IPS-18c (cell line): ENCODE measurements around the gene SYTL4.

Source experiments
- H3K4me3 ChIP-seq: 2 replicates; pipeline ENCODE4 v1.7.0; 2013; ENCODE audit warnings: low read depth, mild to moderate bottlenecking, low read length, moderate library complexity; ENCODE audit not compliant: insufficient read depth
- H3K9me3 ChIP-seq: one replicate; pipeline ENCODE4 v1.6.1; 2013; ENCODE audit warnings: mild to moderate bottlenecking, low read length, moderate library complexity; ENCODE audit not compliant: control insufficient read depth, insufficient read depth

The SYTL4 gene

DNA sequence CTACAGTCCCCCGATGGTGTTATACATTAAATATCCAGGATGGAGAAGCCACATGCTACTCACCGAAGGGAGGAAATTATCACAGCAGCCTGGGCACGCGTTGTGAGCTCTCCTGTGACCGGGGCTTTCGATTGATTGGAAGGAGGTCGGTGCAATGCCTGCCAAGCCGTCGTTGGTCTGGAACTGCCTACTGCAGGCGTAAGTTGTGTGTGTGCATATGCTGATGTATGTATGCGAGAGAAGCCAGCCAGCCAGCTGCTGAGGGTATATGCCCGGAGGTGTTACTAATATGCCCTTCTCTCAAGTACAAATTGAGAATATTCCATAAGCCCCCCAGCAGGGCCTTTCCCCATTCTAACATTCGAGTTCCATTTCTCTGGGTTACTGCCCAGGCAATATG lies 69.8 kb downstream of the SYTL4 start:
- H3K9me3 ChIP-seq: no peaks in the 10 kb centered on the region
- no peak overlapping the region for H3K4me3 ChIP-seq

DNA sequence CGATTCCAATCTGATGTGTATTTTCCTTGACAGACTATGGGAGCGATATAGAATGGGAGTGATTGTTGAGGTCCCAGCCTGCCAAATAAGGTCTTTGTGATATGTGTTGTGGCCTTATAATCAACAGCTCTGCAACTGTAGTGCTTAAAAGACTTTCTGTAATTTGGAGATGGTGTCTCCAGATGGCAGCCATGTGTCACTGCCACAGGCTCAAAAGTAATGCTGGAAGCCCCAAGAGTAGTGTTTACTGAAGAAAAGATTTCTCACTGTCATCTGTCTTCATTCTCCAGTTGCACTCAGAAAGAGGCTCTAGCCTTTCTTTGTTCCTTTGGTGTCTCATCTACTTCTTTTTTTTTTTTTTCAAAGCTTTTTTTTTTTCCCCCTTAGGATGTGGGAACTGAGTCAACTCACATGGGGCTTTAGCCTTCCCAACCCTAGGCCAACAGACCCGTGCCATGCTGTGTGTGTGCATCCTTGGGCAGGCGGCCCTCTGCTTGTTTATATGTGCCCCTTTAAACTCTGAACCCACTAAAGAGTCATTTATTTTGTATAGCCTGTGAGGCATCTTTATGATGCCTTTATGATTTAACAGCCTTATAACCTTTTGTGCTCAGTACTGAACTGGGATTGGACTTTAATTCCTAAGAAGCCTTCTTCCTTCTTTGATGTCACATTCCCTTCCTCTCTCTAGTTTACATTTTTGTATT lies 72.3 kb downstream of the SYTL4 start:
- no peak overlapping the region for H3K4me3 ChIP-seq

DNA sequence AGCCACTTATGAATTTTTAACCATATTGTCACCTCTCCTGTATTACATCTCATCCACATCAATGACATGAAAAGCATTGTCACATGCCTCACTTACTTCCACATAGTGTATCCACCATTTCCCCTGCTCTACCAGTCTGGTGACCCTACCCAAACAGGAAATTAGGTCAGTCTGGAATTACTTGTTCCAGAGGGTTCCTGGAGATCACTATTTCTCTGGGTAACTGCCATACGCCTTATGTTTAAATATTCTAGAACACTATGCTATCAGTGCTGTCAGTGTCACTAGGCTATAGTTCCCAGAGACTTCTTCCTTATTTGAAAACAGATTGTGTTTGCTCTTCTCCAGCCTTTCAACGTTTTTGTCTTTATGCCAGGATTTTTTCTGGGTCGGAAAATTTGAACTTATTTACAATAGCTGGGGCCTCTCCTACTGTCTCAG lies 73.0 kb downstream of the SYTL4 start:
- Histone ChIP-seq H3K4me3 (no peak overlapping the region), H3K9me3 (no peaks in the 10 kb centered on the region)

More for the DNA sequence above, 72.3 kb downstream of the SYTL4 start:
- H3K9me3 ChIP-seq: no peaks in the 10 kb centered on the region

DNA sequence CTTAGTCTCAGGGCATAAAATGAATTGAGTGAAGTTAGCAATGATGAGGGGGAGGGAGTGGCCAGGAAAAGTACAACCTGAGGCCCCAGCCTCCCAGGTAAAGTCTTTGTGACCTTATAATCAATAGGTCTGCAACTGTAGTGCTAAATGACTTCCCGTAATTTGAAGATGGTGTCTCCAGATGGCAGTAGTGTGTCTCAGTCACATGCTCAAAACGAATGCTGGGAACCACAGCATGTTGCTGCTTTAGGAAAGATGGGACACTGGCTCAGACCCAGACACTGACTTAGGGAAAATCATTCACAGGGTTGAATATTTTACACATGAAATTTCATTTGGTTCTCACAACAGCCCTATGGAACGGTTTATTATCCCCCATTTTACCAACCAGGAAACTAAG lies 77.7 kb downstream of the SYTL4 start:
- H3K9me3 ChIP-seq: no peaks in the 10 kb centered on the region
- no peak overlapping the region for H3K4me3 ChIP-seq

DNA sequence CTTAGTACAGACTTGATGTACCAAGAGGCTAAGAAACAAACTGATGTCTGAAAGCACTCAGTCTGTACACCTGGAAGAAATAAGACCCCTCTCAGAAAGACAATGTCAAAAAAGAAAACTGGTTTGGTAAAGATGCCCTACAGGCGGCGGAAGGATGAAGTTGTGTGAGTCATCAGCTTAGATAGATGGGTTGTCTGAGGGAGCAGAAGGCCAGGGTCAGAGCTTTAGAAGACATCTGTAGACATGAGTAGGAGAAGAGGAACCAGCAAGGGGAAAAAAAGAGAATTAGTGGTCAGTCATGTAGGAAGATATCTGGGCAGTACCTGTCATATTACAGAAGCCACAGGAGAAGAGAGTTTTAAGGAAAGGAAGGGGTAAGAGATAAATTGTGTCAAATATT lies 79.7 kb downstream of the SYTL4 start:
- Histone ChIP-seq H3K9me3 (no peaks in the 10 kb centered on the region), H3K4me3 (no peak overlapping the region)

DNA sequence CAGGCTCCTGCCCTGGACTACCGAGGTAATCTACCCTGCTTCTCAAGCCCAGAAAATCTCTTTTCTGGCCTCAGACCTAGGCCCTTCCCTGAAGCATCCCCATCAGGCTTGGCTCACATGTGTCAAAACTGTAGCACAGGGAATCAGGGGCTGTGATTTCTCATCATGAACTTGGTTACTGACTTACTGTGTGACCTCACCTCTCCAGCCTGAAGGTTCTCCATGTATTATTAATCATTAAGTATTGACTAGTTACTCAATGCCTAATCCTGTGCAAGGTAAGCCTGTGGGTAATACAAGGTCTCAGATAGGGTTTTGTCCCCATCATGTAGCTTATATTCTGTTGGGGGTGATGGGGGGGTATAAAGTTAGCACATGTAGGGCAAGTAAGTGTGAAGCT lies 81.1 kb downstream of the SYTL4 start:
- H3K4me3 ChIP-seq: no peak overlapping the region
- no peaks in the 10 kb centered on the region for H3K9me3 ChIP-seq

DNA sequence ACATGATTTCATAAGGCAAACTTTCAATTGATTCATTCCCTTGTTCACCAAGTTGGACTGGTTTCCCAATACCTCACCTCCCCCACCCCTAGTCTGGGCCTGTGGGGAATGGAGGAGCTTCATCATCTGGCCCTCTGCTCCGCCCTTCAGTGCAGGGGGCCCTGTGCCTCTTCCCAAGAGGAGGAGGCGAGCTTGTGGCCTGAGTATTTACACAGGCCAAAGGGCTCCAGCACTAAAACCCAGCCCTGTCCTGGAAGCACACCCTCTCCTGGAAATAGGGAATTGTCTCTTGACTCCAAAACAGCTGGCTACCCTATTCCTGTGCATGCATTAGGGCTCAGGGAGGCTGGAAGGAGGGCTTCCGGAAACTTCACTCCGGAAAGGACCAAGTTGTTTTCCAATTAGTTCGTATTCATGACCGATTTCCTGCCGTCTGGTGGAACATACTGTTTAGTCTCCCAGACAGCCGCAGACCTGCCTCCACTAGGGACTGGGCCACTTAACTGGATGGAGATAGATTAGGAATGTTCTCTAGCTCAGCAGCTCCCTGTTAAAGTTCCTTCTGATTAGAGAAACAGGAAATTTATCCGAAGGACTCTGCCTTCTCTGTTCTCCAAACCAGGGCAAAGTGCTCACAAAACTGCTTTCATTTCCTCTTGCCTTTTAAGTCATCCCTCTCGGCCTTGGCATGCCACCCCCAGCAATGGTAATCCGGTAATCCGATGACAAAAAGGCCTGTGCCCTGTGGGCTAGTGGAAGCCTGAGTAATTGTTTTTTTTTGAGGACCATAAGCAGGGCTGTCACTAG lies 82.2 kb downstream of the SYTL4 start:
- peak overlapping the region; percentile 1; the same call in 1 of the 2 replicates for H3K4me3 ChIP-seq
- no peaks in the 10 kb centered on the region for H3K9me3 ChIP-seq

DNA sequence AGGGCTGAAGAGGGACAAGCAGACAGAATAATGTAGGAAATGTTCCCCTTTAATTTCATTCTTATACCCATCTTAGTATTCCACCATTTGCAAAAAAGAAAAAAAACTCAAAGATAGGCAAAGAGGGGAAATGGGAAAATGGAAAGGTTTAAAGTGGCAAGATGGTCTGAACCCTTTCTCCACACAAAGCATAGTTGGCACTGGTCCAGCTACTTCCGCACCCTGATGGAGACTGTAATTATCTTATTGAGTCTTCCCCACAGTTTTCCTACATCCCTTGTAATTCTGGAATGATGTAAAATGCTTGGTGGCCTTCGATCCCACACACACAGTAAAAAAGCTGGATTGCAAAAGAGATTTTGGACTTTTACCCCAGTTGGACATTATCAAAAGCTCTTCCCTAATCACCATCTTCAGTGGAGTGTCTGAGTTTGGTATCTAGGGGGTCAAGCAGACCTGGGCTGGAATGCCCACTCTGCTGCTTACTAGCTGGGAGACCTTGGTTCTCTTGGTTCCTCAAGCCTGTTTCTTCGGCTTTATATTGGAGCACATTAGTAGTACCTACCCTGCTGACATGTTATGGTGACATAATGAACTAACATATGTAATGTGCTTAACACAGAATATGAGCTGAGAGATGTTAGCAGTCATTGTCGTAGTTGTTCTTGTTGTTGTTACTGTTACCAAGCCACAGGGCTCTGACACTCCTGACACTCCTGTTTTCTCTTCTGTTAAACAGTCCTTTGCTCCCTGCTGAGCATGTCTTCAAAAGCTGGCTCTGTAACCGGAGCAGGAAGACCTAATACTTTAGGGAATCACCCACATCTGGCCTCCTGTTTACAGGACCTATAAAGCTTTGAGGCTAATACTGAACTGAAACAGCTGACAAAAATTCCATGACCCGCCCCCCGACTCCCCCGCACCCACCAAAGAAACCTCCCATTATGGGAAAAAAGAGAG lies 83.2 kb downstream of the SYTL4 start:
- no peaks in the 10 kb centered on the region for H3K9me3 ChIP-seq
- H3K4me3 ChIP-seq: no peak overlapping the region; the same call in 1 of the 2 replicates

DNA sequence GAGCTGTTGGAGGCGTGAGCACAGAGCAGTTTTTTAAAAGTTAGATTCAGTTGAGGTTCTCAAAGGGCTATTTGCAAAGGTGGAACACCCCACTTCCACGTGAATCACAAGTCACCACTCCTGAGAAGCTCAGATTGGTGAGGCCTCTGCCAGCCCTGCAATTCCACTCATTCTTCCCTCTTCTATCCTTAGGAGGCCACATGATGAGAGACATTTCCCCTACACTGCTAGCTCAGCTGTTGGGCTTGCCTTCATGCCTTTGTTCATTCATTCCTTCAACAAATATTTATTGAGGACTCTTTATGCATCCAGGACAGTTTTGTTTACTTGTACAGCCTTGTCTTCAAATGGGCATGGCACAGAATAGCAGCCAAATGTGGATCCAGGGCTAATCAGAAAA lies 84.2 kb downstream of the SYTL4 start:
- Histone ChIP-seq H3K4me3 (no peak overlapping the region), H3K9me3 (no peaks in the 10 kb centered on the region)

DNA sequence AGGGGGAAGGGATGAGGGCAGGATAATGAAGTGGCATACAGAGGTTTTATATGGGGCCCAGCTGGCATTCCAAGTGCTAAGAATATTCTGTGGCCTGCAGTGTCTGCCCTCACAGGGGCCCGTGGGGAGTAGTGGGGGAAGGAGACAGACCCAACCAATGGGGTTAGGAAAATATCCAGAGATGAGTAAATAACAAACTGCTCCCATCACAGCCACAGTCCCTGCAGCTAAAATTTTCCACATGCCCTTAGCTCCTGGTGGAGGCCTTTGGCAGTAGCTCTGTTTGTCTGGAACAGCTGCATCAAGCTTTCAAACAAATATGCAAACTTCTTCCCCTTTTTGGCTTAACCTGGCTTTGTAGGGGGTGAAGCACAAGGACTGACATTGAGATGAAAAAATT lies 84.8 kb downstream of the SYTL4 start:
- no peaks in the 10 kb centered on the region for H3K9me3 ChIP-seq
- H3K4me3 ChIP-seq: no peak overlapping the region

DNA sequence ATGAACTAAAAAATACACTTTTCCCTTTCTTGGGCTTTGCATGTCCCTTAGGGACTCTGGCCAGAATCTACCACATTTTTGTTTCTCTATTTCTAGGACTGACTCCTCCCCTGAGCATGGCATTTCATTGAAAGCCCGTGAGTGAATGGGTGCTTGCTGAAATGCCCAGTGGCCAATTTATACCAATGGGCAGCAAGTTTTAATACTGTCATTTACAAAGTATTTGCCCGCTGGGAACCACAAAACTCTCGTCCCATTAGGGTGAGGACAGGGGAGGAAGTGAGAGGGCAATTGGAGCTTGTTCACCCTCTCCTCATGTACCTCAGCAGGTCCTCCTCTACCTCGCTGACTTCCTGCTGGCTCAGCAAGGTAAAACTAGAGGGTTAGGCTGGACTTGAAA lies 86.8 kb downstream of the SYTL4 start:
- Histone ChIP-seq H3K4me3 (no peak overlapping the region), H3K9me3 (no peaks in the 10 kb centered on the region)

DNA sequence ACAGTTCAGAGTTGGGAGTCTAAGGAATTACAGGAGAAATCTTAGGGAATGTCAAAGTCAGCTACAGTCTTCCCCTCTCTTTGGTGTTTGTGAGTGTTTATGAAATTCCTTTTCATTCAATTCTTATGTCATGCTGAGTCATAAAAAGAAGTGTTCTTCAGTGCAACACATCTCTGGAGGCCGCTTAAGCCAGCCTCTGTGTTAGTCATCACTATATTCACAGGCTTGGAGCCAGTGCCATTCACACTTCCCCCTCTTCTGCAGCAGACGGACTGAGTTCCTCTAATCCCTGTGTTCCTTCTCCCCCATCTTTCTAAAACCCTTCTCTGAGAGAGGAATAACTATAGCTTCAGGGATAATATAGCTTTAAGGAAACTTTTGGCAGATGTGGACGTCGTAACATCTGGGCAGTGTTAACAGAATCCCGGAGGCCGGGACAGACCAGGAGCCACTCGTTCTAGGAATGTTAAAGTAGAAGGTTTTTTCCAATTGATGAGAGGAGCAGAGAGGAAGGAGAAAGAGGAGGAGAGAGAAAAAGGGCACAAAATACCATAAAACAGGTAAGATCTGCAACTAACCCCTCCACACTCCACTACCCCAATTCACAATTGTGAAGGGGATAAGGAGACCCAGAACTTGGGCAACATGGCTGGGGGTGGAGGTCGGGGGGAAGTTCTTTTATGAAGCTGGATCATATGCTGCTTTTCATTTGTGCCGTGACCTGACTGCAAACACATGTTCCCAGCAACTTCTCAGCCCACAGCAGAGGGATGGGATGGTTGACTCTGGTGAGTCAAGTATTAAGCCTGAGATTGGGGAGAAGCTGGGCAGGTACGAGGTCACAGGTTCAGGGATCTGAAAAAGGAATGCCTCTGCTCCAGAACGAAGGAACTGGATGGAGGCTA lies 87.7 kb downstream of the SYTL4 start, which contains the start of gene SRPX2:
SRPX2 (plus strand) TSS at position 244 of the 905 bp plus-strand sequence. CDS start 2,124 bp downstream, outside the sequence.
- Histone ChIP-seq H3K9me3 (no peaks in the 10 kb centered on the region), H3K4me3 (no peak within 1 kb of the TSS)

DNA sequence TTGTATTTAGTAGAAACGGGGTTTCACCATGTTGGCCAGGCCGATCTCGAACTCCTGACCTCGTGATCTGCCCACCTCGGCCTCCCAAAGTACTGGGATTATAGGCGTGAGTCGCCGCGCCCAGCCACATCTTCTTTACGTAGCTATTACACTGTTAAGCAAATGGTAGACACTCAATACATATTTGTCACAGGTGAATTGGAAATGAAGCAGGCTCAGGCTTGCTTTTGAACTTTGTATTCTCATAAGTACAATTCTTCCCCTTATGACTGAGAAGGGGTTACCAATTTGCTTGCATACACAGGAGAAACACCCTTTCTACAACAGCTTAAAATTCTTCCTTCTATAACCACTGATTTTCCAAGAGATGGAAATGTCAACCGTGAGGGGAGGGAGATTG lies 88.7 kb downstream of the SYTL4 start:
- no peaks in the 10 kb centered on the region for H3K9me3 ChIP-seq
- no peak overlapping the region for H3K4me3 ChIP-seq

DNA sequence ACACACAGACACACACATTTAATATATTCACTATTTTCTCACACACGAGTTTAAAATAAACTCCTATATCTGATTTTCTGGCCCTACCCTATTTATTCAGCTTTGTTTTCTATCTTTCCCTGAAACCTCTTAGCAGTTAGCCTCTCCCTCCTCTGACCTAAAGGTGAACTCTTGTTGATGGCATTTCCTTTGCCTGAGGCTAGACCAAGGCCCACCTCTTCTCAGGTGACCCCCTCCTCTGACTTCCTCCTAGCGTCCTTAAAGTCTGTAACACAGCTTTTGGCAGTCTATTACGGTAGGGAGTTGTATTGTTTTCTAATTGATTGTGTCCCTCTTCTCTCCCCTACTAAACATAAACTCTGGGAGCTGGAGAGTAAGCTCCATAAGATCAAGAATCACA lies 89.6 kb downstream of the SYTL4 start:
- Histone ChIP-seq H3K9me3 (peaks cover 3% of the 10 kb centered on the region), H3K4me3 (no peak overlapping the region)

DNA sequence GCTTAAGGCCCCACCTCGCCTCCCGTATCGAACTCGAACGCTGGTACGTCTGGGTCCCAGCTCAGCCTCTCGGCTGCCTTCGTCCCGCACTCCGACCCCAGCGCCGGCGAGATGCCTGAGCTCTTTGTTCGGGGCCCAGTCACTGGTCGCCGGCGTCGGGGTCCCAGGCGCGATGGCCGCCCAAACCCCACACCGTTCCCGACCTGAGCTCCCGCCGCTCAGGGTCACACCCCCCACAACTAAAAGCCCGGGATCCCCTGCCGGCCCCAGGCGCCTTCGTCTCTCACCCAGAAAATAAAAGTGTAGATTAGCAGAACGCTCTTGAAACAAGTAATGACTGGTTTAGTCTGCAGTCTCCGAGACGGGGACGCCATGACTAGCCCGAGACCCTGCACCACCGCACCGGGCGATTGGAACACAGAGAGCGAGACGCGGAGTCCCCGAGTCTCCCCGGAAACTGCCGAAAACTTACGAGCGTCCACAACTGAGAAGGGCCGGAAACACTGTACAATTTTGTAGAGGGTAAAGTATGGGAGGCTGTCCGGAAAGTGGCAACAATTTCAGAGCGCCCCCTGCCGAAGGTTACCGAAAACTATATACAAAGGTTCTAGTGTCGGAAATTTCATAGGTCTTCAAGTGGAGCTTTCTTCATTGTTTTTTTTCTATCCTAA lies 95.5 kb downstream of the SYTL4 start, which contains the start of gene TSPAN6:
TSPAN6 (minus strand) TSS at position 486 of the 671 bp plus-strand sequence; CDS start at position 374, 112 bp downstream.
- peaks cover 5% of the 10 kb centered on the region for H3K9me3 ChIP-seq
- peak within 1 kb of the TSS; percentile 71 for H3K4me3 ChIP-seq

DNA sequence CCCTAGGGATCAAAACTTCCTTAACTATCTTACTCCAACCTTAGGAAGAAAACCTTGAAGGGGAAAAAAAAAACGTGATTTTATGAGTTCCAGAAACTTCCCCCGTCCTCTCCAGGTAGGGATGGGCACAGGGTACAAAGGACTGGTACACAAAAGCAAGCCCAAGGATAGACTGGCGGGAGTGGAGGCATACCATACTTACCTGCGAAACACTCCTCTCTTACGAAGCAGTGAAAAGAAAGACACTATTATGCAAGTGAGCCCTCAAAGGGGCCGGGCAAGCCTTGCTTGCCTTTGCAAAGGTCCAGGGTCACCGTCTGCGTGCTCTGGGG lies 96.0 kb downstream of the SYTL4 start:
- peak overlapping the region; percentile 71 for H3K4me3 ChIP-seq
- H3K9me3 ChIP-seq: peaks cover 5% of the 10 kb centered on the region
